ENCODE results near the gene DAAM1. TPM values are rescaled to one million over a fixed set of nuclear protein-coding genes. Genes with fewer than 3 reads are reported as not detected.

The DAAM1 gene
- total and polyA plus RNA-seq, 12 donors, result 7.4 to 37.4 (median 24.9) TPM

DNA sequence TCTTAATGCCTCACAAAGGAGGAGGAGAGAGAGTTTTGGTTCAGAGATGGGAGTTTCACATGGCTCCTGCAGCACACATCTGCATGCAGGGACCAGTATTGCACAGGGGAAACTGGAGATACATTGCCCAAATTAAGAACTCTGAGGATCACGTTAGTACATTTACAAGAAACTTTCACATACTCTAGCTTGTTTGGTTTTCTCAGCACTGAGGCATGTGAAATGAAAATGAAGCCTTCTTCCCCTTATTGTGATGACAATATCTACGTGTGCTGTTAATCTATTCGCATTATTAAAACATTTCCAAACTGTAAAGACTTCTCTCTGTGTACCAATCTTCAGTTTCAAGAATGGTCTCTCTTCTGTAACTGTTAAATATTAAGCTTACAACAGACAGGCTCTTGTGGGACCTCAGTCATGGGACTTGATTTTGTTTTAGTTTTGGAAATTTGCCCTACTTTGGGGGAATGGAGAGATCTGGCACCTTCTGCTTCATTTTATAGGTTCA lies 124.7 kb downstream of the DAAM1 start:
- no peaks in the 10 kb centered on the region for H3K27me3 ChIP-seq
- H3K4me1 ChIP-seq (replicated peaks in 1 of 2), result peaks cover 0 to 3% of the 10 kb centered on the region in 2 donors
- no peak overlapping the region for H3K27ac ChIP-seq
- H3K36me3 ChIP-seq (replicated peaks in 1 of 2), result no peaks in the 10 kb centered on the region
- H3K4me3 ChIP-seq, result no peak overlapping the region
- WGBS, 4 donors, result 82 to 87% (median 84%) methylated on average over 3 of the region's 3 CpGs
- H3K9me3 ChIP-seq (replicated peaks in 1 of 3), result no peaks in the 10 kb centered on the region
- TF ChIP-seq, protein P1, sequence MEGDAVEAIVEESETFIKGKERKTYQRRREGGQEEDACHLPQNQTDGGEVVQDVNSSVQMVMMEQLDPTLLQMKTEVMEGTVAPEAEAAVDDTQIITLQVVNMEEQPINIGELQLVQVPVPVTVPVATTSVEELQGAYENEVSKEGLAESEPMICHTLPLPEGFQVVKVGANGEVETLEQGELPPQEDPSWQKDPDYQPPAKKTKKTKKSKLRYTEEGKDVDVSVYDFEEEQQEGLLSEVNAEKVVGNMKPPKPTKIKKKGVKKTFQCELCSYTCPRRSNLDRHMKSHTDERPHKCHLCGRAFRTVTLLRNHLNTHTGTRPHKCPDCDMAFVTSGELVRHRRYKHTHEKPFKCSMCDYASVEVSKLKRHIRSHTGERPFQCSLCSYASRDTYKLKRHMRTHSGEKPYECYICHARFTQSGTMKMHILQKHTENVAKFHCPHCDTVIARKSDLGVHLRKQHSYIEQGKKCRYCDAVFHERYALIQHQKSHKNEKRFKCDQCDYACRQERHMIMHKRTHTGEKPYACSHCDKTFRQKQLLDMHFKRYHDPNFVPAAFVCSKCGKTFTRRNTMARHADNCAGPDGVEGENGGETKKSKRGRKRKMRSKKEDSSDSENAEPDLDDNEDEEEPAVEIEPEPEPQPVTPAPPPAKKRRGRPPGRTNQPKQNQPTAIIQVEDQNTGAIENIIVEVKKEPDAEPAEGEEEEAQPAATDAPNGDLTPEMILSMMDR (IDR thresholded peaks at IDR 0.05), result no peak
- no peak for TF ChIP-seq POLR2A (IDR thresholded peaks at IDR 0.05)
- intact Hi-C loops (cut with DNase I), result no loop called here
- no peak for DNase-seq

DNA sequence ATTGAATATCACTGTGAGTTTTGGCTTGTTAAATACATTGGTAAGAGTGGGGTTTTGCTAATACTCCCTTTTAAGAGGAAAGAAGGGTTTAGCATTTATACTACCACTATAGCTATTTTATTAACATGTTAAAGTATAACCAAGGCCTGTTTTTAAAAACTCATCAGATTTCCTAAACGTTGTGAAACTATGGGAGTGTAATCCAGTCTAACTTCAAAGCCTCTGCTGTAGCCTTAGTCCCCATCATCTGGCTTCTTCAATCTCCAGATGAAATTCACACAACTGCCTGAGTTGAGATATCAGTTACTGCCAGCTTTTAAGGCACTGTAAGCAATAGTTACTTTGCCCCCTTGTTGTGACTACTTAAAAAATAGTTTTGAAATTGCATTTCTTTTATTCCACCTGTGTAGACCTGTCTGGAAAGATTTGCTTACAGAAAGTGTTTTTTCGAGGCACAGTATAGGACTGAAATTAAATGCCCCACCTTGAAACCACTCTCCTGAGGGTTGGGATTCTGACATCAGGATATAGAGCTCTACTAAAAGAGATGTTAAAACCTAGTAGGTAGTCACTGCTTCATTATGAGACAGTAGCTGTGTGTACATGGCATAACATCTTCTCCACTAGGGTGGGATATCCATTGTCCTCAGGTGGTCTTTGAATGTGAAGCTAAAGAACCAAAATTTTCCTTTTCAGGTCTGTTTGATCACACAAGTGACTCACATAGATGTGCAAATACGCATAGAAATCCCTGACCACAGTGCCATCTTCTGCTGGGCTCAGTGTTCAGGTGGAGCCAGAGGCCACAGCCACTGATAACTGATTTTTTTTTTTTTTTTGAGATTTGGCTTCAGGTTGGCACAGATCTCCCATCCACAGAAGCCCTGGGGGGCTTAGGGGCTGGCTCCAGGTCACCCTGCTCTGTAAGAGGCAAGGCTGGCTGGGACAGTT lies 125.5 kb downstream of the DAAM1 start:
- Histone ChIP-seq H3K4me1 (replicated peaks in 1 of 2) (peaks cover 3 to 10% of the 10 kb centered on the region in 2 donors), H3K9me3 (replicated peaks in 1 of 3) (no peaks in the 10 kb centered on the region), H3K4me3 (no peak overlapping the region), H3K36me3 (replicated peaks in 1 of 2) (no peaks in the 10 kb centered on the region), H3K27ac (no peak overlapping the region), H3K27me3 (no peaks in the 10 kb centered on the region)
- TF ChIP-seq, protein P1 (IDR thresholded peaks at IDR 0.05), result no peak
- no peak for TF ChIP-seq POLR2A (IDR thresholded peaks at IDR 0.05)
- intact Hi-C loops (cut with DNase I), result no loop called here
- DNase-seq, result no peak
- 78 to 91% (median 82%) methylated on average over 3 of the region's 3 CpGs for WGBS, 4 donors

DNA sequence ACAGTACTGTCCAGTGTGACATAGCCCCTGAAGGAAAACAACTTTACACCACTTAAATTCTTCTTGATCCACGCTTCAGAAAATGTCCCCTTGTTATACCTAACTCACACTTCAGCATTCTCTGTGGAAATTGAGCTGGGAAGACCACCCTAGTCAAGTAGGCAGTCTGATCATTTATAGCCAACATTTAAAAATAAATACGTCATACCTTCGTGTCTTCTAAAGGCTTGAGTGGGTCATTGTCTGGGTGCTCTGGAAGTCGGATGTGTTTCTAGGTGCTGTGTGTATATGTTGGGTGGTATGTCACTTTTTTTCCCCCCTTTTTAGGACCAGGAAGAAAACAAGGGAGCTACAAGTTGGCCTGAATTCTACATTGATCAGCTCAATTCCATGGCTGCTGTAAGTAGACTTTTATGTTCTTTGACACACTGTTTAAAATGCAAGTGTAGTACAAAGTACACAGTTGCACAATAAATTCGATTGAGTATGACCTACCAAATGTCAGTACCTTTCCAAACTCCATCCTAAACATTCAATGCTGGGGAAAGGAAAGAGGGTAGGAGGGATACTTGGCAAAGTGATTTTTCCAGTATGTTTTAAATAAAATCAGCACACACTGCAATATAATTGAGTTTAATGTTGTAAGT lies 126.6 kb downstream of the DAAM1 start:
- no peaks in the 10 kb centered on the region for H3K36me3 ChIP-seq (replicated peaks in 1 of 2)
- H3K4me3 ChIP-seq, result no peak overlapping the region
- no peak for DNase-seq
- WGBS, 4 donors, result 84 to 94% (median 91%) methylated on average over 5 of the region's 5 CpGs
- no peaks in the 10 kb centered on the region for H3K9me3 ChIP-seq (replicated peaks in 1 of 3)
- no peaks in the 10 kb centered on the region for H3K27me3 ChIP-seq
- H3K27ac ChIP-seq, result no peak overlapping the region
- TF ChIP-seq, protein P1 (IDR thresholded peaks at IDR 0.05), result no peak
- no peak for TF ChIP-seq POLR2A (IDR thresholded peaks at IDR 0.05)
- peaks cover 4 to 22% of the 10 kb centered on the region in 2 donors for H3K4me1 ChIP-seq (replicated peaks in 1 of 2)
- intact Hi-C loops (cut with DNase I), result no loop called here

DNA sequence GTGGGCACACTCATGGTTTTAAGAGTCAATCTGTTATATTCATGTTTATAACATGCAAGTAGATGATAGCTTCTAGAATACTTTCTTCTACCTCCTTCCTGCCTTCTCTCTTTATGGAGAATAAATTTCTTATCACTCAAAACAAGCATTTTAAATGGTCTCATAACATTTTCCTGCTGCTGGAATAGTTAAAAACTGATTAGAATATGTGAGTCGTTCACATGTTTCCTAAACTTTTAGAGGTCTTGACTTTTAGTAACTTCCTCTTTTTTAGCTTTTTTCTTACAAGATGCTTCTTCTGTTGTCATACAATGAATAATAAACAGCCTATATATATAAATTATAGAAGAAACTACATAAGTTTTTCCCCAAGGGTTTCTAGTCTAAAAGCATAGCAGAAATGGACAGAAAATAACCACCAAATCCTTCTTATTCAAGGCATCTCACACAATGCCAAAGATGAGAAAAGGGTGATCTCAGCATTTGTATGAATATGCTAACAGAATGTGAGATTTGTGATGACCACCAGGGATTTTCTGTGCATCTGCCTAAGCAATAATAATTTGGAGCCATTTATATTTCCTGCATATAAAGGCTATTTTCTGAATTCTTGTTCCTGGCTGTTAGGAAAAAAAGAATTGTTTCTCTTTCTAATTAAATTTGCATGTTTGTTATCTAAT lies 127.8 kb downstream of the DAAM1 start:
- TF ChIP-seq POLR2A (IDR thresholded peaks at IDR 0.05), result no peak
- TF ChIP-seq, protein P1 (IDR thresholded peaks at IDR 0.05), result no peak
- Histone ChIP-seq H3K4me1 (replicated peaks in 1 of 2) (peaks cover 4 to 31% of the 10 kb centered on the region in 2 donors), H3K9me3 (replicated peaks in 1 of 3) (no peaks in the 10 kb centered on the region), H3K27me3 (no peaks in the 10 kb centered on the region), H3K27ac (no peak overlapping the region), H3K36me3 (replicated peaks in 1 of 2) (no peaks in the 10 kb centered on the region), H3K4me3 (no peak overlapping the region)
- no peak for DNase-seq
- 43 to 59% (median 44%) methylated on average over 1 of the region's 1 CpG for WGBS, 4 donors
- intact Hi-C loops (cut with DNase I), result no loop called here
